Panc1 (cell line): ENCODE measurements around the gene THTPA.

Source experiments
- POLR2AphosphoS5 ChIP-seq: IDR thresholded peaks from 2 replicates; pipeline ENCODE4 v1.6.1; 2012; ENCODE audit warnings: mild to moderate bottlenecking, low read depth, low read length, moderate library complexity
- SIN3A ChIP-seq: IDR thresholded peaks from 2 replicates; pipeline ENCODE4 v1.6.1; 2012; ENCODE audit warnings: low read depth, mild to moderate bottlenecking, low read length, moderate library complexity, borderline replicate concordance; ENCODE audit not compliant: insufficient read depth
- TCF7L2 ChIP-seq: IDR thresholded peaks from 2 replicates; pipeline ENCODE4 v1.6.1; 2011; ENCODE audit warnings: mild to moderate bottlenecking, low read depth, low read length, inconsistent platforms
- TF ChIP-seq, protein P1 (sequence below): fragments of 450-650 bp; IDR thresholded peaks from 2 replicates; pipeline ENCODE4 v1.5.1; 2017; ENCODE audit warnings: mild to moderate bottlenecking
- TF ChIP-seq, protein P2 (sequence below), 2 experiments: IDR thresholded peaks; 2 replicates each; pipeline ENCODE4 v1.6.1; 2011 to 2012; ENCODE audit warnings: low read depth in 2 of 2, control low read depth in 1 of 2, low read length in 1 of 2, mild to moderate bottlenecking in 1 of 2, moderate library complexity in 1 of 2; ENCODE audit not compliant: insufficient read depth in 1 of 2

DNA sequence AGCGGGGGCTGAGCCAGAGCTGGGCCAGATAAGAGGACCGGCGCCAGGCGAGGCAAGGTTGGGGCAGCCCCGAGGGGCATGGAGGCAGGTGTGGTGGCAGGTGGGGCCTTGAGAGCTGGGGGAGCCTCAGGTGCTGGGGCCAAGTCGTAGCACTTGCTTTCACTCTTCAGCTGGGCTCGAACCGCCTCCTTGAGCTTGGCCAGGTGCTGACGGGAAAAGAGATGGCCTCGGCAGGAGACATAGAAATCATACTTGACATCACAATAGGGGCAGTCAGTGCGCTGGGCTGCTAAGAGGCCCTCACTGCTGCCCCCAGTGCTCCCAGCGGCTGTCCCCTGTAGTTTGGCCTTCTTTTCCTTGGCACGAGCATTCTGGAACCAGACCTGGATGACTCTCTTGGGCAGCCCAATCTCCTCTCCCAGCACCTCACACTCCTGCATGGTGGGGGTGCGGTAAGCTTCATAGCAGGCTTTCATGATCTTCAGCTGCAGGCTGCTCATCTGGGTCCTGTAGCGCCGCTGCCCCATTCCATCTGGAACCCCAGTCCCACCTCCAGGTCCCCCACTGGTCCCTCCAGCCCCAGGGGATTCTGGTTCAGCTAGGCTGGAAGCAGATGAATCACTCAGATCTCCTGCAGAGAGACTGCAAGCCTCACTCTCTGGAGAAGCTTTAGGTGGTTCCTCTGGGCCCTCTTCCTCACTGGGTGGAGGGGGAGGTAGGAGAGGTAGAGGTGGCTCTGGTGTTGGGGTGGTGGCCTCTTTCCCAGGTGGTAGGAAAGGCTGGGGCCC, 32.6 kb upstream of the THTPA start:
- TF ChIP-seq, protein P1, sequence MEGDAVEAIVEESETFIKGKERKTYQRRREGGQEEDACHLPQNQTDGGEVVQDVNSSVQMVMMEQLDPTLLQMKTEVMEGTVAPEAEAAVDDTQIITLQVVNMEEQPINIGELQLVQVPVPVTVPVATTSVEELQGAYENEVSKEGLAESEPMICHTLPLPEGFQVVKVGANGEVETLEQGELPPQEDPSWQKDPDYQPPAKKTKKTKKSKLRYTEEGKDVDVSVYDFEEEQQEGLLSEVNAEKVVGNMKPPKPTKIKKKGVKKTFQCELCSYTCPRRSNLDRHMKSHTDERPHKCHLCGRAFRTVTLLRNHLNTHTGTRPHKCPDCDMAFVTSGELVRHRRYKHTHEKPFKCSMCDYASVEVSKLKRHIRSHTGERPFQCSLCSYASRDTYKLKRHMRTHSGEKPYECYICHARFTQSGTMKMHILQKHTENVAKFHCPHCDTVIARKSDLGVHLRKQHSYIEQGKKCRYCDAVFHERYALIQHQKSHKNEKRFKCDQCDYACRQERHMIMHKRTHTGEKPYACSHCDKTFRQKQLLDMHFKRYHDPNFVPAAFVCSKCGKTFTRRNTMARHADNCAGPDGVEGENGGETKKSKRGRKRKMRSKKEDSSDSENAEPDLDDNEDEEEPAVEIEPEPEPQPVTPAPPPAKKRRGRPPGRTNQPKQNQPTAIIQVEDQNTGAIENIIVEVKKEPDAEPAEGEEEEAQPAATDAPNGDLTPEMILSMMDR, result no peak
- TF ChIP-seq POLR2AphosphoS5, result no peak
- TF ChIP-seq, protein P2, sequence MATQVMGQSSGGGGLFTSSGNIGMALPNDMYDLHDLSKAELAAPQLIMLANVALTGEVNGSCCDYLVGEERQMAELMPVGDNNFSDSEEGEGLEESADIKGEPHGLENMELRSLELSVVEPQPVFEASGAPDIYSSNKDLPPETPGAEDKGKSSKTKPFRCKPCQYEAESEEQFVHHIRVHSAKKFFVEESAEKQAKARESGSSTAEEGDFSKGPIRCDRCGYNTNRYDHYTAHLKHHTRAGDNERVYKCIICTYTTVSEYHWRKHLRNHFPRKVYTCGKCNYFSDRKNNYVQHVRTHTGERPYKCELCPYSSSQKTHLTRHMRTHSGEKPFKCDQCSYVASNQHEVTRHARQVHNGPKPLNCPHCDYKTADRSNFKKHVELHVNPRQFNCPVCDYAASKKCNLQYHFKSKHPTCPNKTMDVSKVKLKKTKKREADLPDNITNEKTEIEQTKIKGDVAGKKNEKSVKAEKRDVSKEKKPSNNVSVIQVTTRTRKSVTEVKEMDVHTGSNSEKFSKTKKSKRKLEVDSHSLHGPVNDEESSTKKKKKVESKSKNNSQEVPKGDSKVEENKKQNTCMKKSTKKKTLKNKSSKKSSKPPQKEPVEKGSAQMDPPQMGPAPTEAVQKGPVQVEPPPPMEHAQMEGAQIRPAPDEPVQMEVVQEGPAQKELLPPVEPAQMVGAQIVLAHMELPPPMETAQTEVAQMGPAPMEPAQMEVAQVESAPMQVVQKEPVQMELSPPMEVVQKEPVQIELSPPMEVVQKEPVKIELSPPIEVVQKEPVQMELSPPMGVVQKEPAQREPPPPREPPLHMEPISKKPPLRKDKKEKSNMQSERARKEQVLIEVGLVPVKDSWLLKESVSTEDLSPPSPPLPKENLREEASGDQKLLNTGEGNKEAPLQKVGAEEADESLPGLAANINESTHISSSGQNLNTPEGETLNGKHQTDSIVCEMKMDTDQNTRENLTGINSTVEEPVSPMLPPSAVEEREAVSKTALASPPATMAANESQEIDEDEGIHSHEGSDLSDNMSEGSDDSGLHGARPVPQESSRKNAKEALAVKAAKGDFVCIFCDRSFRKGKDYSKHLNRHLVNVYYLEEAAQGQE (IDR thresholded peaks at IDR 0.05; ENCODE audit: insufficient read depth in 1 of 2, low read depth in 2 of 2, low read length in 1 of 2), result no peak
- no peak for TF ChIP-seq SIN3A
- TF ChIP-seq TCF7L2, result no peak
